HFFc6 (cell line): ENCODE data around the gene KMT2B. TPM values are rescaled to one million over a fixed set of nuclear protein-coding genes. Genes with fewer than 3 reads are reported as not detected.

Experiments used
- DNase-seq: peaks from one replicate; pipeline ENCODE4 v3.0.0-alpha.2; 2018
- H3K27ac Mint-ChIP-seq: 2 replicates; pipeline ENCODE4 v1.8.0; 2020; ENCODE audit warnings: mild to moderate bottlenecking, mixed read lengths
- H3K27me3 Mint-ChIP-seq: 2 replicates; pipeline ENCODE4 v1.8.0; 2021; ENCODE audit warnings: mild to moderate bottlenecking, moderate library complexity, mixed read lengths; ENCODE audit not compliant: insufficient read depth
- H3K36me3 Mint-ChIP-seq: 2 replicates; pipeline ENCODE4 v1.8.0; 2021; ENCODE audit warnings: low read depth, mixed read lengths
- H3K4me1 Mint-ChIP-seq: 2 replicates; pipeline ENCODE4 v1.8.0; 2020; ENCODE audit warnings: low read depth, mixed read lengths
- H3K4me3 Mint-ChIP-seq: 2 replicates; pipeline ENCODE4 v1.8.0; 2020; ENCODE audit warnings: mild to moderate bottlenecking, moderate library complexity, mixed read lengths
- H3K9me3 Mint-ChIP-seq: 2 replicates; pipeline ENCODE4 v1.8.0; 2020; ENCODE audit warnings: mild to moderate bottlenecking, mixed read lengths
- CTCF ChIP-seq: fragments of 200-600 bp; sonication (generic); IDR thresholded peaks from 2 replicates; pipeline ENCODE4 v1.5.0; 2021; ENCODE audit warnings: antibody characterized with exemption, mild to moderate bottlenecking
- total RNA-seq, 6 experiments: library from RNA; stranded (reverse); fragmentation: NEBNext Ultra II Directional; extraction: Animal tissue kit (Norgen Biotek cat#: 25700); gene quantifications; 2 replicates in 1 of 6; 3 replicates in 5 of 6; pipeline ENCODE4 v1.2.3, GENCODE V29; 2021

Gene KMT2B
- total RNA-seq, 6 experiments from 2014 or later: 20.1 to 24.4 (median 21.7) TPM

GRCh38 chr19:35730326-35730725 lies 12.5 kb downstream of the KMT2B start:
- no peak for TF ChIP-seq CTCF
- Mint-ChIP-seq H3K4me1 (no peaks in the 10 kb centered on the region), H3K27ac (no peak overlapping the region), H3K9me3 (no peaks in the 10 kb centered on the region), H3K4me3 (no peak overlapping the region), H3K27me3 (peaks cover 6% of the 10 kb centered on the region), H3K36me3 (peaks cover 12% of the 10 kb centered on the region)
- DNase-seq: no peak

GRCh38 chr19:35731353-35731752 lies 13.6 kb downstream of the KMT2B start:
- Mint-ChIP-seq H3K27me3 (peaks cover 9% of the 10 kb centered on the region), H3K36me3 (peaks cover 16% of the 10 kb centered on the region), H3K4me1 (no peaks in the 10 kb centered on the region), H3K9me3 (no peaks in the 10 kb centered on the region), H3K27ac (no peak overlapping the region; the same call in 1 of the 2 replicates), H3K4me3 (no peak overlapping the region)
- DNase-seq: no peak
- TF ChIP-seq CTCF: no peak

- no peaks in the 10 kb centered on the region for H3K9me3 Mint-ChIP-seq
- DNase-seq: no peak
- no peaks in the 10 kb centered on the region for H3K4me1 Mint-ChIP-seq
- TF ChIP-seq CTCF: no peak
- H3K4me3 Mint-ChIP-seq: no peak overlapping the region
- peaks cover 16% of the 10 kb centered on the region for H3K36me3 Mint-ChIP-seq
- no peak overlapping the region for H3K27ac Mint-ChIP-seq
- H3K27me3 Mint-ChIP-seq: peaks cover 9% of the 10 kb centered on the region
Measured at GRCh38 chr19:35731779-35732405, 14.1 kb downstream of the KMT2B start.

- Mint-ChIP-seq H3K36me3 (peaks cover 20% of the 10 kb centered on the region), H3K27me3 (peaks cover 8% of the 10 kb centered on the region), H3K4me1 (no peaks in the 10 kb centered on the region), H3K9me3 (no peaks in the 10 kb centered on the region), H3K4me3 (no peak overlapping the region), H3K27ac (no peak overlapping the region)
- DNase-seq: no peak
- no peak for TF ChIP-seq CTCF
Measured at GRCh38 chr19:35732540-35733179, 14.9 kb downstream of the KMT2B start.

- peaks cover 8% of the 10 kb centered on the region for H3K27me3 Mint-ChIP-seq
- DNase-seq: no peak
- peak overlapping the region; percentile 26; the same call in 1 of the 2 replicates for H3K27ac Mint-ChIP-seq
- peaks cover 21% of the 10 kb centered on the region for H3K36me3 Mint-ChIP-seq
- H3K4me3 Mint-ChIP-seq: no peak overlapping the region
- H3K4me1 Mint-ChIP-seq: no peaks in the 10 kb centered on the region
- no peaks in the 10 kb centered on the region for H3K9me3 Mint-ChIP-seq
- TF ChIP-seq CTCF: no peak
Measured at GRCh38 chr19:35733180-35734125, 15.7 kb downstream of the KMT2B start.
